HL-60 (cell line): ENCODE data around the gene ZNF382.

ENCODE experiments used
- CTCF ChIP-seq: IDR thresholded peaks from one replicate; pipeline ENCODE4 v1.5.1; 2011; ENCODE audit warnings: low read length, control low read depth, inconsistent platforms; ENCODE audit not compliant: insufficient read depth
- POLR2AphosphoS5 ChIP-seq: IDR thresholded peaks from 2 replicates; pipeline ENCODE4 v1.6.1; 2012; ENCODE audit warnings: low read depth
- REST ChIP-seq: IDR thresholded peaks from 2 replicates; pipeline ENCODE4 v1.6.1; 2012; ENCODE audit warnings: low read depth; ENCODE audit not compliant: insufficient replicate concordance
- SPI1 ChIP-seq: IDR thresholded peaks from 2 replicates; pipeline ENCODE4 v1.6.1; 2012; ENCODE audit warnings: low read depth, mild to moderate bottlenecking, borderline replicate concordance

GRCh38 chr19:36638862-36639510 lies 33.9 kb downstream of the ZNF382 start:
- TF ChIP-seq POLR2AphosphoS5 (no peak), CTCF (no peak), REST (no peak), SPI1 (no peak)
